A549 treated with CORT108297 at 1 μM for 4 hours (cell line): ENCODE measurements around the gene TNFSF13B. TPM values are rescaled to one million over a fixed set of nuclear protein-coding genes. Genes with fewer than 3 reads are reported as not detected.

ENCODE experiments used
- total RNA-seq: library from RNA; stranded (reverse); fragments of 200-300 nt; extraction: Qiagen RNA extraction; gene quantifications from 5 replicates; pipeline ENCODE4 v1.2.3, GENCODE V29; 2022

TNFSF13B gene, protein sequence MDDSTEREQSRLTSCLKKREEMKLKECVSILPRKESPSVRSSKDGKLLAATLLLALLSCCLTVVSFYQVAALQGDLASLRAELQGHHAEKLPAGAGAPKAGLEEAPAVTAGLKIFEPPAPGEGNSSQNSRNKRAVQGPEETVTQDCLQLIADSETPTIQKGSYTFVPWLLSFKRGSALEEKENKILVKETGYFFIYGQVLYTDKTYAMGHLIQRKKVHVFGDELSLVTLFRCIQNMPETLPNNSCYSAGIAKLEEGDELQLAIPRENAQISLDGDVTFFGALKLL
- 0.02 to 0.23 TPM (median 0.09 TPM) in 5 replicates for total RNA-seq

DNA sequence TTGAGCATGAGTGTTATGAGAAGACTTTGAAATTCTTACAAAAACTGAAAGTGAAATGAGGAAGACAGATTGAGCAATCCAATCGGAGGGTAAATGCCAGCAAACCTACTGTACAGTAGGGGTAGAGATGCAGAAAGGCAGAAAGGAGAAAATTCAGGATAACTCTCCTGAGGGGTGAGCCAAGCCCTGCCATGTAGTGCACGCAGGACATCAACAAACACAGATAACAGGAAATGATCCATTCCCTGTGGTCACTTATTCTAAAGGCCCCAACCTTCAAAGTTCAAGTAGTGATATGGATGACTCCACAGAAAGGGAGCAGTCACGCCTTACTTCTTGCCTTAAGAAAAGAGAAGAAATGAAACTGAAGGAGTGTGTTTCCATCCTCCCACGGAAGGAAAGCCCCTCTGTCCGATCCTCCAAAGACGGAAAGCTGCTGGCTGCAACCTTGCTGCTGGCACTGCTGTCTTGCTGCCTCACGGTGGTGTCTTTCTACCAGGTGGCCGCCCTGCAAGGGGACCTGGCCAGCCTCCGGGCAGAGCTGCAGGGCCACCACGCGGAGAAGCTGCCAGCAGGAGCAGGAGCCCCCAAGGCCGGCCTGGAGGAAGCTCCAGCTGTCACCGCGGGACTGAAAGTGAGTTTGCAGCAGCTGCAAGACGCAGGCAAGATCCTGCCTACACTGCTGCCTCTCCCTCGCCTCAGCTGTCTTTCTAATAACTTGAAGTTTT is at the start of gene TNFSF13B:
Gene TNFSF13B (plus strand): TSS at position 118 of the 728 bp plus-strand sequence. CDS start 178 bp downstream, at position 296.

Other genes with a start within 250 kb of the TNFSF13B start
- 3.7 to 6.1 TPM (median 4.0 TPM) in 5 replicates for gene LIG4, start 54.2 kb upstream of the TNFSF13B start, total RNA-seq
- gene ABHD13, start 51.3 kb upstream of the TNFSF13B start, total RNA-seq: 3.8 to 5.7 TPM (median 4.7 TPM) in 5 replicates